Activated CD4-positive, alpha-beta T cell treated with anti-CD3 and anti-CD28 coated beads for 36 hours (primary cell): ENCODE results near the gene LHFPL3. TPM values are rescaled to one million over a fixed set of nuclear protein-coding genes. Genes with fewer than 3 reads are reported as not detected.
"Not testable (repeated sequence)": the region's sequence is repeated elsewhere in the genome, so short reads cannot be mapped to it uniquely, and the experiment has no call there.

Source experiments
- ATAC-seq: fragments of 200-7000 bp; cut with Tn5 transposase; one replicate; pipeline ENCODE4 v1.10.0; 2021; ENCODE audit warnings: mild to moderate bottlenecking, moderate library complexity
- CTCF ChIA-PET: fragments of 350-600 bp; sonication (Branson Sonifier 250); formaldehyde crosslinking; loops from one replicate; lab custom pipeline; 2021; ENCODE audit warnings: antibody characterized with exemption; lab: Charles Lee
- POLR2A ChIA-PET: fragments of 350-600 bp; sonication (Branson Sonifier 250); formaldehyde crosslinking; loops from one replicate; lab custom pipeline; 2021; ENCODE audit warnings: antibody characterized with exemption, inconsistent platforms; lab: Charles Lee
- DNase-seq: peaks from one replicate; pipeline ENCODE4 v3.0.0-alpha.2; 2020
- H3K27ac Mint-ChIP-seq: one replicate; pipeline ENCODE4 v1.8.0; 2021; ENCODE audit warnings: mixed read lengths
- H3K27me3 Mint-ChIP-seq: one replicate; pipeline ENCODE4 v1.8.0; 2021; ENCODE audit warnings: mixed read lengths
- H3K36me3 Mint-ChIP-seq: one replicate; pipeline ENCODE4 v1.8.0; 2021; ENCODE audit warnings: low read depth, mixed read lengths
- H3K4me1 Mint-ChIP-seq: one replicate; pipeline ENCODE4 v1.8.0; 2021; ENCODE audit warnings: mixed read lengths
- H3K4me3 Mint-ChIP-seq: one replicate; pipeline ENCODE4 v1.8.0; 2021; ENCODE audit warnings: mild to moderate bottlenecking, moderate library complexity, mixed read lengths
- H3K9me3 Mint-ChIP-seq: one replicate; pipeline ENCODE4 v1.8.0; 2021; ENCODE audit warnings: low read depth, mixed read lengths
- intact Hi-C, 2 experiments: fragments of 100-400 bp; cut with DNase I in 1 of 2; cut with micrococcal nuclease in 1 of 2; formaldehyde crosslinking; loops; one replicate each; pipeline versions ENCODE4 v1.14.2 to v1.15.1; 2022 to 2024; cut with DNase I, micrococcal nuclease
- total RNA-seq, 2 experiments: library from RNA; stranded (reverse); gene quantifications; one replicate each; pipeline ENCODE4 v1.2.3, GENCODE V29; 2021

The LHFPL3 gene
- total RNA-seq, 2 experiments from 2014 or later, result not detected

DNA sequence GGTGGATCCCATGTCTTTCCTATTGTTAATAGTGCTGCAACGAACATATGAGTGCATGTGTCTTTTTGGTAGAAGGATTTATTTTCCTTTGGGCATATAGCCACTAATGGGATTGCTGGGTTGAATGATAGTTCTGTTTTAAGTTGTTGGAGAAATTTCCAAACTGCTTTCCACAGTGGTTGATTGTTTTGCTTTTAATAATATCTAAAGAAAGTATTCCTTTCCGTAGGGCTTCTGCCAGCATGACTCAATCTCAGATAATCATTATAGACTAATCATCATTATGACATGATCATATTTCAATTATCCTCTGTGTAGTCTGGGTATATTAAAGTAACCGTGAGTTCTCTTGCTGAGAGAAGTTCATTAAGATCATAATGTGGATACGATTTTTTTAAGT lies 575.4 kb downstream of the LHFPL3 start:
- ChIA-PET CTCF (interaction anchor here (1.6 kb wide), 1 partner anchor 25 kb away, joined by 3 read pairs; no protein-coding TSS in a partner anchor), POLR2A (no interaction called here)
- H3K4me1 Mint-ChIP-seq, result no peaks in the 10 kb centered on the region
- peaks cover 8% of the 10 kb centered on the region for H3K27me3 Mint-ChIP-seq
- ATAC-seq, result no peak
- no peak overlapping the region for H3K27ac Mint-ChIP-seq
- no peaks in the 10 kb centered on the region for H3K36me3 Mint-ChIP-seq
- H3K9me3 Mint-ChIP-seq, result no peaks in the 10 kb centered on the region
- DNase-seq, result no peak
- H3K4me3 Mint-ChIP-seq, result no peak overlapping the region
- intact Hi-C loops, result no loop called here

DNA sequence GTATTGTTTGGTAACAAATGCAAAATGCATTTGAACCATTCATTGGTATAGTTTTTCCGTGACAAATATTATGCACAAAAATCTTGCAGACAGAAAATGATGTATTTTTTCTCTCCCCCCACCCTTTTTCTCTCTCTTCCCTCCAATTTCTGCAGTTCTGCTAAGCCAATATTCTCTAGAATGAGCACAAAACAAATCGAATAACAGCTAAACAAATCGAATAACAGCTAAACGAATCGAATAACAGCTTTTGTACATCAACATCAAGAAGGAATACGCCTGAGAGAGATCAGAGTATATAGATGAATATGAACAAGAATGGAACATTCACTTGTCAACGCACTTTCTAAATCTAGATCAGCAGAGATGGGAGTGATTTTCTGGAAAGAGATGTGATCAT lies 577.6 kb downstream of the LHFPL3 start:
- no peaks in the 10 kb centered on the region for H3K36me3 Mint-ChIP-seq
- no peaks in the 10 kb centered on the region for H3K9me3 Mint-ChIP-seq
- DNase-seq (no peak), ATAC-seq (no peak)
- intact Hi-C loops, result no loop called here
- no peaks in the 10 kb centered on the region for H3K4me1 Mint-ChIP-seq
- peaks cover 7% of the 10 kb centered on the region for H3K27me3 Mint-ChIP-seq
- ChIA-PET POLR2A (no interaction called here), CTCF (interaction anchor here (1.5 to 3.5 kb wide), 3 partner anchors 12 to 675 kb away, joined by 3 to 16 read pairs (median 6); no protein-coding TSS in a partner anchor)
- H3K4me3 Mint-ChIP-seq, result no peak overlapping the region
- H3K27ac Mint-ChIP-seq, result no peak overlapping the region

DNA sequence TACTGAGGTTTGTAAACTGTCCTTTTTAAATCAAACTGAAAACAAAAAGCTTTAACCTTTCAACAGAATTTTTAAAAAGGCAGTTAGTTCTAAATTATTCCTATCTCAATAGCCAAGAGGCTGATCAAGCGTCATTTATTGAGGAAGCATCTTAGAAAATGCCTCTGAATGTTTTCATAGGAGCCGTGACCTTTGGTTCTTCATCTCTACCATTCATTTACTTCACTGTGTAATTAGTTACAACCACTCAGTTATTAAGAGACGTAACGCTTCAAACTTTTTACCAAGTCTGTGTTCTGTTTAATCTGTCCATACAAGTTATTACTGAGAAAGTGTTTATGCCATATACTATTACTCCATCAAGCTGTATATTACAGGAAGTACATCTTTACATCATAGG lies 578.2 kb downstream of the LHFPL3 start:
- CTCF ChIA-PET, result interaction anchor here (2.0 to 3.5 kb wide), 2 partner anchors 12 to 23 kb away, joined by 6 to 16 read pairs; no protein-coding TSS in a partner anchor
- H3K27ac Mint-ChIP-seq, result no peak overlapping the region
- peaks cover 7% of the 10 kb centered on the region for H3K27me3 Mint-ChIP-seq
- no peaks in the 10 kb centered on the region for H3K36me3 Mint-ChIP-seq
- no peak for DNase-seq
- H3K4me3 Mint-ChIP-seq, result no peak overlapping the region
- POLR2A ChIA-PET, result no interaction called here
- no peaks in the 10 kb centered on the region for H3K4me1 Mint-ChIP-seq
- ATAC-seq, result no peak
- intact Hi-C loops, result no loop called here
- H3K9me3 Mint-ChIP-seq, result no peaks in the 10 kb centered on the region

DNA sequence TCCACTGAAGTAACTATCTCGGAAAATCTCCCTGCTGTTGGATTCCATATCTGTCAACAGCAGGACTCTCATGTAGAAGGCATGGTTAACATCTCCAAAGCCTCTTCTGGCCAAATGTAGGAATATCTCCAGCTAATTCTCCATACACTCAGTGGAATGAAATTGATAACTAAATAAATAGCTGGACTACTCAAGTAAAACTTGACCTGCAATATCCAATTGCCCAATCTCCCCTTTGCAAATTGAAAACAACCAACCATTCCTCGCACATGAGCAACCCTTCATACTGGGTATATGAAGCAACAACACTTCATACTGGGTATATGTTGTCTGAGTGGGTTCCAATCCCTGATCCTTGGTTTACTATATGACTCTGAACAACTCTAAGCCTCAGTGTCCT lies 580.2 kb downstream of the LHFPL3 start:
- Mint-ChIP-seq H3K4me3 (no peak overlapping the region), H3K27ac (no peak overlapping the region), H3K27me3 (peaks cover 7% of the 10 kb centered on the region), H3K4me1 (no peaks in the 10 kb centered on the region), H3K36me3 (no peaks in the 10 kb centered on the region), H3K9me3 (no peaks in the 10 kb centered on the region)
- ChIA-PET POLR2A (no interaction called here), CTCF (interaction anchor here (1.1 to 3.5 kb wide), 3 partner anchors 10 to 53 kb away, joined by 3 to 16 read pairs (median 13); no protein-coding TSS in a partner anchor)
- ATAC-seq, result no peak
- intact Hi-C loops, result no loop called here
- DNase-seq, result no peak

DNA sequence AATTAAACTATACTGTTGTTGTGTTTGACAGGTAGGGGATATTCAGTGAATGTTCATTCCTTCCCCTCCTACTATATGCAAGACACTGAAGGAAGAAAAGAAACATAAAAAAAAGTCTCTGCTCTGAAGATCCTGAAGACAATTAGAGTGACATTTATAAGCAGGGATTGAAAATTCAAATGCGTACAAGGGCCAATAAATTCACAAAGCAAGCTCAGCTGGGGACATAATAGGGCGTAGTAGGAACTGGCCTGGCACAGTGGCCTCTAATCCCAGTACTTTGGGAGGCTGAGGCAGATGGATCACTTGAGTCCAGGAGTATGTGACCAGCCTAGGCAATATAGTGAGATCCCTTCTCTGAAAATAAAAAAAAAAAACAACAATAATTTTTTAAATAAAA lies 580.7 kb downstream of the LHFPL3 start:
- Mint-ChIP-seq H3K36me3 (no peaks in the 10 kb centered on the region), H3K27ac (no peak overlapping the region), H3K4me3 (no peak overlapping the region), H3K4me1 (no peaks in the 10 kb centered on the region), H3K27me3 (peaks cover 7% of the 10 kb centered on the region), H3K9me3 (no peaks in the 10 kb centered on the region)
- ChIA-PET POLR2A (no interaction called here), CTCF (interaction anchor here (1.1 to 3.5 kb wide), 3 partner anchors 9 to 54 kb away, joined by 3 to 16 read pairs (median 13); no protein-coding TSS in a partner anchor)
- ATAC-seq (no peak), DNase-seq (no peak)
- intact Hi-C loops, result no loop called here

DNA sequence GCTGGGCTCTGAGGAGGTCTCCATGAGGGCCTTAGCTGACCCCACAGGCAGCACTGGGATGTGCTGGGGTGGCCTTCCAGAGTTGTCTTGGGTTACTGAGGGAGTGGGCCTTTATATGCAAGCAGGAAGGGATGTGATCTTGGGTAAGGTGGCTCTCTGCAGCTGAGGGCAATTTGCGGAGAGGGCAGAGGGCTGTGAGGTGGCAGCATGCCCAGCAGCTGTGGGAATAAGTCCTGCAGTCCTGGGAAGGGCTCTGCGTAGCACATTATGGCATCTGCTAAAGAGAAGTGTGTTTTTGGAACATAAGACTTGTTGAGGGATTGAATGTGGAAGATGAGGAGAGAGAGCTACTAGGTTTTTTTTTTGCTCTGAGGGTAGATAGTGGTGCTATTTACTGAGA lies 586.0 kb downstream of the LHFPL3 start:
- DNase-seq (no peak), ATAC-seq (no peak)
- H3K27ac Mint-ChIP-seq, result no peak overlapping the region
- H3K36me3 Mint-ChIP-seq, result no peaks in the 10 kb centered on the region
- no peaks in the 10 kb centered on the region for H3K4me1 Mint-ChIP-seq
- H3K4me3 Mint-ChIP-seq, result peak overlapping the region; percentile 20
- H3K27me3 Mint-ChIP-seq, result no peaks in the 10 kb centered on the region
- CTCF ChIA-PET, result interaction anchor here (1.2 to 1.6 kb wide), 2 partner anchors 30 to 1345 kb away, joined by 3 to 9 read pairs; no protein-coding TSS in a partner anchor
- no peaks in the 10 kb centered on the region for H3K9me3 Mint-ChIP-seq
- intact Hi-C loops, result no loop called here
- POLR2A ChIA-PET, result no interaction called here

DNA sequence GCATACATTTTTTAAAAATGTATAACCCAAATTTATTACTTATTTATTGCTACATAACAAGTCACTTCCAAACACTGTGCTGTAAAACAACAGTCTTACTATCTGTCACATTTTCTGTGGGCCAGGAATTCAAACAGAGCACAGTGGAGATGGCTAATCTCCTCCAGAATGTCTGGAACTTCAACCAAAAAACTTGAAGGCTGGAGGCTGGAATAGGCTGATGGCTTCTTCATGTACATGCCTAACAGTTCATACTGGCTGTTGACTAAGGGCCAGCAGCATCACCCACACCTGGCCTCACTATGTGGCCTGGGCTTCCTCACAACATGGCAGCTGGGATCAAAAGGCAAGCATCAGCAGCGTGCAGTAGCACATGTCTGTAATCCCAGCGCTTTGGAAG lies 593.2 kb downstream of the LHFPL3 start:
- intact Hi-C loops, result loop anchor here (5.0 kb wide), 4 partner anchors 181 to 666 kb away; no protein-coding TSS in a partner anchor
- DNase-seq (no peak), ATAC-seq (no peak)
- ChIA-PET CTCF (interaction anchor here (0.9 to 6.3 kb wide), 5 partner anchors 37 to 690 kb away, joined by 3 to 111 read pairs (median 4); no protein-coding TSS in a partner anchor), POLR2A (no interaction called here)
- no peak overlapping the region for H3K27ac Mint-ChIP-seq
- H3K9me3 Mint-ChIP-seq, result no peaks in the 10 kb centered on the region
- H3K4me3 Mint-ChIP-seq, result no peak overlapping the region
- H3K27me3 Mint-ChIP-seq, result no peaks in the 10 kb centered on the region
- H3K4me1 Mint-ChIP-seq, result peaks cover 4% of the 10 kb centered on the region
- no peaks in the 10 kb centered on the region for H3K36me3 Mint-ChIP-seq

DNA sequence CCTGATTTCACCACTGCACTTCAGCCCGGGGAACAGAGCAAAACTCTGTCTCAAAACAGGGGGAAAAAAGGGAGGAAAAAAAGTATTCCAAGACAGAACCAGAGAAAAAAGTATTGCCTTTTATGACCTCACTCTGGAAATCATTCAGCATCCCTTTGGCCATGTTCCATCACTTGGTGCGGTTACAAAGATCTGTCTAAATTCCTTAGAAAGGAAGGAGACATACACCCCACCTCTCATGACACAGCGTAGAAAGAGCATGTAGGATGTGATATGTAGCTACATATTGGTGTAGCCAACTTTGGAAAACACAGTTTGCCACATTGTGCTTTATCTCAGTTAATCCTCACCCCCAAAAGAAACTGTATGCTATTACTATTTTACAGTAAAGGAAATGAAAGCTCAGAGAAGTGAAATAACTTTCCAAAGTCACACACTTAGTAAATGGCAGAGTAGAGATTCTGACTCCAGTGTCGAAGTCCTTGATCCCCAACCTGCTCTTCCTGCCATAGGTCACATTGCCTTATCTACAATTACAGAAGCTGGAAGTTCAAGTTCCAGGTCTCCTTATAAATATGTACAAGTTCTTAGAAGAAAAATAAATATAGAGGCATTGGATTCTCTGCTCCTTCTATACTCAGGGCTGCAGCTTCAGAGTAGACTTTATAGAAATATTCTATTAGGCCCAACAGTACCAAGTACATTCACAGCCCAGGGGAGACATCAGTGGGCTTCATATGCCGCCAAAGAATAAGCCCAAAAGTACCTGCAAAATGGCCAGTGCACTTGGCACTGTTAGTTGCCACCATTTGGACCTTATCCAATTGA lies 594.0 kb downstream of the LHFPL3 start:
- Mint-ChIP-seq H3K27me3 (no peaks in the 10 kb centered on the region), H3K36me3 (no peaks in the 10 kb centered on the region), H3K9me3 (no peaks in the 10 kb centered on the region), H3K27ac (no peak overlapping the region), H3K4me1 (peaks cover 4% of the 10 kb centered on the region), H3K4me3 (no peak overlapping the region)
- ChIA-PET CTCF (interaction anchor here (0.6 to 2.2 kb wide), 11 partner anchors 16 to 667 kb away, joined by 3 to 14 read pairs (median 3); no protein-coding TSS in a partner anchor), POLR2A (no interaction called here)
- ATAC-seq (no peak), DNase-seq (no peak)
- intact Hi-C loops, result loop anchor here (1.0 to 5.0 kb wide), 10 partner anchors 18 to 667 kb away; no protein-coding TSS in a partner anchor

DNA sequence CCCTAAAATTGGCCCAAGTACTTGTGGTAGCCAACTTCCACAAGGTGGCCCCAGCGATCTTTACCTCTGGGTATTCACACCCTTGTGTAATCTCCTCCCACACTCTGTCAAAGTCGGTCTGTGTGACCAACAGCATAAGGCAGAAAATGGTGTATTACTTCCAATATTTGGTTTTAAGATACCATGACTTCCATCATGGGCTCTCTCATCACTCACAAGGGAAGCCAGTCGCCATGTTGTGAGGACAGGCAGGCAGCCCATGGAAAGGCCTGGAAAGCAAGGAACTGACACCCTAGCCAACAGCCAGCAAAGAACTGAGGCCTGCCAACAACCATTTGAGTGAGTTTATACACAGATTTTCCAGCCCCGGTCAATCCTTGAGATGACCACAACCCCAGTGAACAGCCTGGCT lies 594.6 kb downstream of the LHFPL3 start:
- peak overlapping the region; percentile 59 for H3K27ac Mint-ChIP-seq
- ChIA-PET POLR2A (no interaction called here), CTCF (interaction anchor here (0.7 to 2.2 kb wide), 8 partner anchors 15 to 505 kb away, joined by 3 to 14 read pairs (median 6); no protein-coding TSS in a partner anchor)
- H3K4me1 Mint-ChIP-seq, result peaks cover 4% of the 10 kb centered on the region
- H3K9me3 Mint-ChIP-seq, result no peaks in the 10 kb centered on the region
- H3K4me3 Mint-ChIP-seq, result no peak overlapping the region
- ATAC-seq (peak; percentile 99), DNase-seq (peak; percentile 89)
- intact Hi-C loops, result loop anchor here (1.0 to 5.0 kb wide), 10 partner anchors 17 to 666 kb away; no protein-coding TSS in a partner anchor
- no peaks in the 10 kb centered on the region for H3K27me3 Mint-ChIP-seq
- no peaks in the 10 kb centered on the region for H3K36me3 Mint-ChIP-seq

DNA sequence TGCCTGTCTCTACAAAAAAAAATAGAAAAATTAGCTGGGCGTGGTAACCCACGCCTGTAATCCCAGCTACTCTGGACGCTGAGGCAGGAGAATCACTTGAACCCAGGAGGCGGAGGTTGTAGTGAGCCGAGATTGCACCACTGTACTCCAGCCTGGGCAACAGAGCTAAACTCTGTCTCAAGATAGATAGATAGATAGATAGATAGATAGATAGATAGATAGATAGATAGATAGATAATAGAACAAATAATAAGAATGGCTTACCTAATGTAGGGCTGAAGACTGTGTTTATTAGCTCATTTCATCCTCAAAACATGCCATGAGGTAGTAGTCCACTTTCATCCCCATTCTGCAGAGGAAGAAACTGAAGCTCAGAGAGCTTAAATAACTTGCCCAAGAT lies 597.8 kb downstream of the LHFPL3 start:
- POLR2A ChIA-PET, intact Hi-C loops, ATAC-seq, H3K27me3 Mint-ChIP-seq, H3K4me3 Mint-ChIP-seq, H3K4me1 Mint-ChIP-seq, DNase-seq, H3K27ac Mint-ChIP-seq, H3K9me3 Mint-ChIP-seq, H3K36me3 Mint-ChIP-seq: not testable (repeated sequence)
- CTCF ChIA-PET, result interaction anchor here (0.6 to 1.7 kb wide), 9 partner anchors 8 to 411 kb away, joined by 3 to 13 read pairs (median 4); no protein-coding TSS in a partner anchor

DNA sequence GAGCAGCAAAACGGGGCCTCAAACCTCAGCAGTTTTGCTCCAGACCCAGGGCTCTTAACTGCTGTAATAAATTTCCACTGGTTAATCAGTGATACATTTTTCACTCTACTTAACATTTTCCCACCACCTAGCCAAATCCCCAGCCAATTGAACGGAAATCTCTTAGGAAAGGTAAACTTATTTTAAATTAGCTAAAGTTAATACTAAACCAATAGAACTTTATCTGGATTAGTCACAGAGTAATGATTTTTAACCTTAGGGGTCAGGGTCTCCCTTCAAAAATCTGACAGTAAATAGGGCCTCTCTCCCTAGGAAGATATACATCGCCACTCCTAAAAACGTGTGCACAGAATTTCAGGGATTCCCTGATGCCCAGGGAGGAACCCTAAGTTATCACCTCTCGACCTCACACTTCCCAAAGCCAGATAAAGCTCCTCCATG lies 598.2 kb downstream of the LHFPL3 start:
- ChIA-PET CTCF (interaction anchor here (0.6 to 1.7 kb wide), 9 partner anchors 9 to 412 kb away, joined by 3 to 13 read pairs (median 4); no protein-coding TSS in a partner anchor), POLR2A (no interaction called here)
- ATAC-seq (no peak), DNase-seq (no peak)
- H3K27me3 Mint-ChIP-seq, result no peaks in the 10 kb centered on the region
- no peaks in the 10 kb centered on the region for H3K9me3 Mint-ChIP-seq
- peaks cover 4% of the 10 kb centered on the region for H3K4me1 Mint-ChIP-seq
- H3K4me3 Mint-ChIP-seq, result no peak overlapping the region
- H3K27ac Mint-ChIP-seq, result no peak overlapping the region
- intact Hi-C loops, result no loop called here
- no peaks in the 10 kb centered on the region for H3K36me3 Mint-ChIP-seq
